ENCODE results near the gene MAPK14.

The MAPK14 gene

DNA sequence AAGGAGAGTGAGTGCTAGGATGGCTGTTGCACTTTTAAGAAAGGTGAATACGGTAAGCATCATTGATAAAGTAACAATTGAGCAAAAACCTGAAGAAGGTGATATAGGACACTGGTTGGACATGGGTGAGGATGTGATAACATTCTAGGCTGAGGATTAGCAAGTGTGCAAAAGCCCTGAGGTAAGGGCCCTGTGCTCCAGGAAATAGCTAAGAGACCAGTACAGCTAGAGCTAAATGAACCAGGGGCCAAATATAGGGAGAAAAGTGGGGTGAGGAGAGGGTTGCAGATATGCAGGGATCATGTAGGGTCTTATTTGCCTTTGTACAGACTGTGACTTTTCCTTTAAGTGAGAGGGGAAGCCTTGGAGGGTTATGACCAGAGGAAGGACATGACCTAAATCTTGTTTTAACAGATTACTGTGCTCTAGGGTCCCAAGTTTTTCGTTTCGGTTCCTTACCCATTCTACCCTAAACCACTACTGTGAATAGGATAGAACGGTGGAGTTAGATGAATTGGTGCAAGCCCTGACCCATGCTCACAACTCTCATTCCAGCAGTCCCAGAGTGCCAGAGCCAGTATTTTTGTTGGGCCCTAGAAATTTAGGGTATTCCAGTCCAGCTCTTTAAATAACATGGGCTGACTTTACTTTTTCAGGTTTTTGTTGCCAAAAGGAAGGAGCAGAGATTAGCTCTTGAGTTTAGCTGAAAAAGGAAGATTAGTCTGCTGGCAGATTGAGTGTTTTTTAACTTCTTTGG is 10.7 kb downstream of the MAPK14 start:
- no peak for DNase-seq

GRCh38 chr6:36039112-36039511 is 11.5 kb downstream of the MAPK14 start:
- DNase-seq = no peak

DNA sequence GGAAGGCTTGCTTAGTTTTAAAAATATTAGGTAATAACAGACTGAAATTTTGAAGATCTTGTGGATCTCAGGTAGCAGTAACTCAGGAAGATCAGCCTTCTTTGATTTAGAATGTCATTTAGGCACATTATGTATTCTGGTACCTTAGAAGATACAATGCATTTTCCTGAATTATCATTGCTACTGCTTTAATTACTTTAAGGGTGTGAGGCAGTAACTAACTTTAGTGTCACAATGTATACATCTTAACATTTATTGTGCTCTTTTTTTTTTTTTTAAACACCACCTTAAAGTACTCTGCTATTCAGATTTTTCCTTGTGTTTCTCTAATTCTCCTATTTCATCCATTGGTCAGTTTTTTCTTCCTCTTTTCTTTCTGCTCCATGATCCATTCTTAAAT is 13.3 kb downstream of the MAPK14 start:
- DNase-seq = no peak

DNA sequence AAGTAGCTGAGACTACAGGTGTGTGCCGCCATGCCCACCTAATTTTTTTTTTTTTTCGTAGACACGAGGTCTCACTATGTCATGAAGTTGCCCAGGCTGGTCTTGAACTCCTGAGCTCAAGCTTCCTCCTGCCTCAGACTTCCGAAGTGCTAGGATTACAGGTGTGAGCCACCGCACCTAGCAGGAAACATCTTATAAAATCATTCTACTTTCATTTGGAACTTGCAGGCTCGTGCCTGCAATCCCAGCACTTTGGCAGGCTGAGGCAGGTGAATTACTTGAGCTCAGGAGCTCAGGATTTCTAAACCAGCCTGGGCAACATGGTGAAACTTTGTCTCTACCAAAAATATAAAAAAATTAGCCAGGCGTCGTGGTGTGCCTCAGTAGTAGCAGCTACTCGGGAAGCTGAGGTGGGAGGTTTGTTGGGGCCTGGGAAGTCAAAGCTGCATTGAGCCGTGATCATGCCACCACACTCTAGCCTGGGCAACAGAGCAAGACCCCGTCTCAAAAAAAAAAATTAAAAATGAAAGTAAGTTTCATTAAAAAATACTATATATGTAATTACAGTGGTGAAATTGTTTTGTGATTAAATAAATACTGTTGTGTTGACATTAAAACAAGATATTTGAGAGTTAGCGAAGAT is 15.1 kb downstream of the MAPK14 start:
- no peak for DNase-seq

GRCh38 chr6:36049582-36049981 is 22.0 kb downstream of the MAPK14 start:
- no peak for DNase-seq

- DNase-seq = no peak
These were observed 22.7 kb downstream of the MAPK14 start for GRCh38 chr6:36050305-36050704.

- no peak for DNase-seq
These were observed 23.5 kb downstream of the MAPK14 start for GRCh38 chr6:36050947-36051710.

DNA sequence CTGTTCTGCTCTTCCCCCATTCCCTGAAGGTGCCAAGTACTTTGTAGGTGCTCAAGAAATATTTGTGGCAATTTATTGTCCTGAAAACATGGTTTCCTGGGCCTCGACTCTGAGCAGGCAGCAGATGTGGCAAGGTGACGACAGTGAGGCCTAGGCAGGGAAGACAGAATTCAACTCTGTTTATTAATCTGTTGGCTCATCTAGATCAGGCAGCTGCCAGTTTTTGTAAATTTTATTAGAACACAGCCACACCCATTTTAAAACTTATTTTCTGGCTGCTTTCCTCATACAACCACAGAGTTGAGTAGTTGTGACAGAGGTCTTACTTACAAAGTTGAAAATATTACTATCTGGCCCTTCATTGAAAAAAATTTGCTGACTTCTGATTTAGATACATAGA is 24.5 kb downstream of the MAPK14 start:
- DNase-seq = no peak

GRCh38 chr6:36053878-36054277 is 26.3 kb downstream of the MAPK14 start:
- no peak for DNase-seq

GRCh38 chr6:36054415-36054814 is 26.8 kb downstream of the MAPK14 start:
- no peak for DNase-seq

DNA sequence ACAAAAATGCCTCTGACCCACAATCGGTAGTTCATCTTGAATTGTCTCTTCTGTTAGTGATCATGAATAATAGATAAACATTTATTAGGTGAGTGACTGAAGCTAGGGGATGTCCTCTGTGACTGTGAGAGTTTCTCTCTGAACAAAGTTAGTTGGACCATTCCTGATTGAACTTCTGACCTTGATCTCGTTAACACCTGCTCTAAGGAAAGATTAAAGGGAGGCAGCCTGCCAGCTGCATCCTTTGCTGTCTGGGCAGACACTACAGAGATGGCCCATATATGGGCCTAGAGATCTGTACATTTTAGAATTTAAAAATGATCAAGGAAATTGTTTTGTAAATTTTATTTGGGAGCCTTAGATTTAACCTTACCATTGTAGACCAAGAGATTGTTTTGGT is 27.3 kb downstream of the MAPK14 start:
- no peak for DNase-seq

- DNase-seq = no peak
These were observed 28.6 kb downstream of the MAPK14 start for GRCh38 chr6:36056178-36056577.

DNA sequence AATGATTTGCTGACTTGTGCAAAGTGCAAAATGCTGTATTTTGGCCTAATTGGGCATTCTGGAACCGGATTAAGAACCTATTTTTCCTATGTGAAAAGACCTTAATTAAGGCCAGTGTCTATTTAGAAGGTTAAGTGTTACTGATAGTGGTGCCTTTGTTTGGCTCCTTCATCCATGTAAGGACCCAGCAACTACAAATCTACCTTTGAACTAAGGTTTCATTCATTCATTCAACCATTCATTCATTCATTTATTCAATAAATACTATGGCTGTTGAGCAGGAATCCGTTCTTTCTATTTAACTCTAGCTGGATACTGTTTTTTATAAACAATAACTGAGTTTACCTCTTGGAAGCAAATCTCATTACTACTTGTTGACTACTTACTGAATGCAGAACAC is 33.6 kb downstream of the MAPK14 start:
- DNase-seq = no peak

DNA sequence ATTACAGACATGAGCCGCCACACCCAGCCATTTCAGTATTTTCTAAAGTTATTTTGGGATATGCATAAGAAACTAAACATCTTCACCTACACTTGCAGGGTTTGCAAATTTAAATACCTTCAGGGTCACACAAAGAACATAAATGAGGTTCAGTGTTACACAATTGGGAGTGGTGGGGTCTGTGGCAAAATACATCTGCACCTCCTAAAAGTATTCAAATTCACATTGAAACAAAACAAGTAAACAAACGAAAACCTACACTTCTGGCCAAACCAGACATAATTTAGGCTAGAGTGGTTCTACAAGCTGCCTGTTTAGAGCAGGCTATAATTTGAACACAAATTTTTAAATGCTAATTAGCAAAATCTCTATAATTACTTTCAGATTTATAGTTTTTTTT is 34.6 kb downstream of the MAPK14 start:
- no peak for DNase-seq

- DNase-seq = no peak
These were observed 35.9 kb downstream of the MAPK14 start for GRCh38 chr6:36063318-36064060.

GRCh38 chr6:36064770-36065396 is 37.3 kb downstream of the MAPK14 start:
- DNase-seq = no peak

DNA sequence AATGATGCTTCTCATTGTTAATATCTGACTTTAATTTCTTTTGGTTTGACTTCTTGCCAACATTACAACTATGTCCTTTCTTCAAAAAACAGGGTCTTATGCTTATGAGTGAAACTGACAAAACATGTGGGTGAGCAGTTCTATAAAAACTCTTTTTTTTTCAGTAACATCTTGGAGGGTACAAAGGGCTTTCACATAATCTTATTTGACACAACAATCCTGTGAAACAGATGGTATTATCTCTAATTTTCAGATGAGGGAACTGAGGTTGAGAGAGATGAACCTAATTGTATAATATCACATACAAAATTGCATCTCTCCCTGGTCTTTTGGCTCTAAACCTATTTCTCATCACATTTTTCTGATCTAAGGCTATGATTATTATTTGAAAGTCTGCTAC is 38.3 kb downstream of the MAPK14 start:
- no peak for DNase-seq

DNA sequence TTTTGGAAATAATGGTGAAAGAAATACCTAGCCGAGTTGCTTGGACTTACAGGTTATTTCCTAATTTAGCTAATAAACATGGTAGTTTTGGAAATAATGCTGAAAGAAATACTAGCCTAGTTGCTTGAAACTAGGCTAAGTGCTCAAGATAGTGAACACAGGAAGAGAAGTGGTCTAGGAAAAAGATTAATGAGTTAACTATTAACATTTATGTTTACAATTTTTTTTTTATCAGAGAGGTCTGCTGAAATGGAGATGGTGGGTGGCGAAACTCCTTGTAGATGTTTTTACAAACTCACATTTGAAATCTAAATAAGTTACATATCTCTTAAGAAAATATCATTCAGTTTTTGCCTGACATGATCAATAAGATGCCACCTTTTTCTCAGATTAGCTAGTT is 39.2 kb downstream of the MAPK14 start:
- DNase-seq = no peak

DNA sequence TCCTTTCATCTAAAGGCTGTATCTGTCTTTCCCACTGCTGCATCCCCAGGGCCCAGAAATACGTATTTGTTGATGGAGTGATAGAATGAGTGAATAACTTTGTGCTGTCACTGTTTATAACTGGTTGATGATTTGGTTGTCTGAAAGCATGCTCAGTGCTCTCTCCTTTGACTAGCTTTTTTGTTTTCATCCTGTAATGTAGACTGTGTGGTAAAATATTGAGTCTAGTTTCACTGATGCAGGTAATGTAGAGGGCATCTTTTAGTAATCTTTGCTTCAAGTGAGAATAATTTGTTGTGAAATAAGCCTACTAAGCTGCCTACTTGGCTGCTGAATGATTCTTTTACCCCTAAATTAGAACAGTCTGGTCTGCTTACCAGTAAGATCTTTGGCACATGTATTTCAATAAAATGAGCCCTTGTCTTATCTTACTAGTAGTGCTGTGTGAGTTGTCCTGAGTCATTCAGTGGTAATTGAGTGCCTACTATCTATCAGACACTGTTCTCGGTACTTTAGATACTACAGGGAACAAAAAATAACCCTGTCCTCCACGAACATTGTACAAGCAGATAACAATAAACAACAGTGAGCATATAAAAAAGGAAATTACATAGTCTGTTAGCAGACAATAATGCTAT is 39.9 kb downstream of the MAPK14 start:
- DNase-seq = no peak

GRCh38 chr6:36068012-36068392 is 40.4 kb downstream of the MAPK14 start:
- DNase-seq = no peak

DNA sequence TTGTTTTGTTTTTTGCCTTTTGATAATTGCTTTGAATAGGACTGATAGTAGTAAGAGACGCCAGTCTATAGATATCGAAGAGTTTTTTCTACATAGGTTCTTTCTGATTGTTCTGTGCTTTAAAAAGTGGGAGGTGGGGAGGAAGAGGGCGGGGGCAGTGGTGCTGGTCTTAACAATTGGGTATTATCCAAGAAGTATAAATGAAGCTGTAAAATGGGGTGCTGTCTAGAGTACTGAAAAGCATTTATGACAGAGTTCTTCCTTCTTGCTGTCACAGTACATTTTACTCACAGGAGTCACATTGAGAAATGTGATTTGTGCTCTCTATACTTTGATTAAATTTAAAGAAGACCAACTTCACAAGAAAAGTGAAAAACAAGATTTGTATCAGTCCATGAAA is 41.0 kb downstream of the MAPK14 start:
- DNase-seq = no peak

GRCh38 chr6:36069573-36069972 is 42.0 kb downstream of the MAPK14 start:
- DNase-seq = no peak
